Measurements from ENCODE around the gene UGT2B28.
"Not testable (repeated sequence)": the region's sequence is repeated elsewhere in the genome, so short reads cannot be mapped to it uniquely, and the experiment has no call there.

UGT2B28 gene

DNA sequence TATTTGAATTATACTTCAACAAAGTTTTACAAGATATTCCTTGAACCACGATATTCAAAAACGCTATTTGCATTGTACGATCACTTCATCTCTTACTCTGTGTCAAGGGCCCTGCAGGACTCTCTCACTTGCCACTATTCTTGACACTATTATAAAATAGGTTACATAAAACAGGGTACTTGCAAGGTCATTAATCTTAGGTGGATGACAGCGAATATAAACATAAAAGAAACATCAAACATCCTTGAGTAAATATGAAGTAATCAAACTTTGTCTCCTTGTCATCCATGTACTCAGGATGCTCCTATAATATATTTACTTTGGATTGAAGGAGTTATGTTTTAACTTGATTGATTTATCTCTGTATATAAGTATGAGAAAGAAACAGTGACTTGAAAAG lies at the start of gene UGT2B28:
UGT2B28 (plus strand) TSS at position 395 of the 400 bp plus-strand sequence. CDS start 26 bp downstream, outside the sequence.
- H3K9me2 ChIP-seq (ENCODE audit: low read depth, low read length); H3K36me3 ChIP-seq (ENCODE audit: insufficient read depth, low read length); H2AFZ ChIP-seq (ENCODE audit: low read length); H3K27me3 ChIP-seq (ENCODE audit: insufficient read depth, low read length); H3K9ac ChIP-seq (ENCODE audit: low read length); H3K4me3 ChIP-seq (ENCODE audit: low read depth, low read length, poor library complexity, severe bottlenecking); H4K20me1 ChIP-seq (ENCODE audit: insufficient read depth, low read length); H3K9me3 ChIP-seq (ENCODE audit: low read length); H3K4me2 ChIP-seq (ENCODE audit: low read length); H3K27ac ChIP-seq (ENCODE audit: low read depth, low read length, poor library complexity, severe bottlenecking); H3F3A ChIP-seq (ENCODE audit: insufficient read depth, low read length); H3K4me1 ChIP-seq (ENCODE audit: insufficient read depth, low read length, severe bottlenecking); H3K79me2 ChIP-seq (ENCODE audit: insufficient read depth, low read length): not testable (repeated sequence)

DNA sequence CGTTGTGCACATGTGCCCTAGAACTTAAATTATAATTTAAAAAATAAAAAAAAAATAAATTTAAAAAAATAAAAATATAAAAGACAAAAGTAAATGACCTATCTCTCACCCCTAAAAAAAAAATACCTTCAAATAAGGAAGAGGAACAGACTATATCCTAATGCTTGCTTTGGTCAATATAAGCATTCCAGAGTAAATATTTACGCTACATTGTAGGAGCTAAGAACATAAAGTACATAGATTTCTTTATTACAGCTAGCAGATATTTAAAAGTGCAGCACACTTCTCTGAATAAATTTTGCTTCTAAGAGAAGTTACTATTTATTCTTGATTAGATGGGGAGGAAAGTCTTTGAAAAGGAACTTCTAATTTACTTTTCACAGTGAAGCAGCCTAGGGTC lies 41.2 kb upstream of the UGT2B28 start:
- no peaks in the 10 kb centered on the region for H3K79me2 ChIP-seq (ENCODE audit: insufficient read depth, low read length)
- H3K4me2 ChIP-seq (ENCODE audit: low read length): no peak overlapping the region
- no peak overlapping the region for H3K27ac ChIP-seq (ENCODE audit: low read depth, low read length, poor library complexity, severe bottlenecking)

DNA sequence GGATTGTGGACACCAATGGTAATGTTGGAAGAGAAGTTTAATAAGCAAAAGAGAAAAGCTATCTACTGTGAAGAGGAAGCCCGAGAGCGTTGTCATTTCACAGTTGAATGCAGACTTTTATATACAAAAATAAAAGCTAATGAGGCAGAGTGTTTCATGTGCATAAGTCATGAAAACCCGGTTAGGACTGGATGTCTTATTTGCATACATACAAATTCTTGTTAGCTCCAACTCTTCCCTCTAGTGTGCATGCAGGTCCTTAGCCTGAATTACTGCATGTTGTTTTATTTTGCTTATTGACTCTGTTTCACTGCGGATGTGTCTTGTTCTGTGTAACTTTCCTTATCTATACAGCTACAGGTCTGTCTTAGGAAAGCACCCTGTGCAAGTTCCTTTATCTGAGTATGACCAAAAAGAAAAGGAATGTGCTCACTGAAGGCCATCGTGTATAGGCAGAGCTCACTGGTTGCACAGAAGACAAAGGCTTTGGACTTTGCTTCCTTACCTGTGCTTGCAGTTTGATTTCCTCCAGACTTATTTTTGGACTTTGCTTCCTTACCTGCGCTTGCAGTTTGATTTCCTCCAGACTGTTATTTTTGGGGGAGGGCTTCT lies 40.6 kb upstream of the UGT2B28 start:
- no peaks in the 10 kb centered on the region for H3K36me3 ChIP-seq (ENCODE audit: insufficient read depth, low read length)
- no peak overlapping the region for H3K4me2 ChIP-seq (ENCODE audit: low read length)
- TF ChIP-seq EZH2 (IDR thresholded peaks at IDR 0.05; ENCODE audit: borderline replicate concordance, low read length): no peak
- TF ChIP-seq, protein P1, sequence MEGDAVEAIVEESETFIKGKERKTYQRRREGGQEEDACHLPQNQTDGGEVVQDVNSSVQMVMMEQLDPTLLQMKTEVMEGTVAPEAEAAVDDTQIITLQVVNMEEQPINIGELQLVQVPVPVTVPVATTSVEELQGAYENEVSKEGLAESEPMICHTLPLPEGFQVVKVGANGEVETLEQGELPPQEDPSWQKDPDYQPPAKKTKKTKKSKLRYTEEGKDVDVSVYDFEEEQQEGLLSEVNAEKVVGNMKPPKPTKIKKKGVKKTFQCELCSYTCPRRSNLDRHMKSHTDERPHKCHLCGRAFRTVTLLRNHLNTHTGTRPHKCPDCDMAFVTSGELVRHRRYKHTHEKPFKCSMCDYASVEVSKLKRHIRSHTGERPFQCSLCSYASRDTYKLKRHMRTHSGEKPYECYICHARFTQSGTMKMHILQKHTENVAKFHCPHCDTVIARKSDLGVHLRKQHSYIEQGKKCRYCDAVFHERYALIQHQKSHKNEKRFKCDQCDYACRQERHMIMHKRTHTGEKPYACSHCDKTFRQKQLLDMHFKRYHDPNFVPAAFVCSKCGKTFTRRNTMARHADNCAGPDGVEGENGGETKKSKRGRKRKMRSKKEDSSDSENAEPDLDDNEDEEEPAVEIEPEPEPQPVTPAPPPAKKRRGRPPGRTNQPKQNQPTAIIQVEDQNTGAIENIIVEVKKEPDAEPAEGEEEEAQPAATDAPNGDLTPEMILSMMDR (IDR thresholded peaks at IDR 0.05; ENCODE audit: low read length): no peak
- no peak overlapping the region for H3K4me3 ChIP-seq (ENCODE audit: low read depth, low read length, poor library complexity, severe bottlenecking)
- no peaks in the 10 kb centered on the region for H3K9me3 ChIP-seq (ENCODE audit: low read length)
- no peak overlapping the region for H3K27ac ChIP-seq (ENCODE audit: low read depth, low read length, poor library complexity, severe bottlenecking)
- no peaks in the 10 kb centered on the region for H4K20me1 ChIP-seq (ENCODE audit: insufficient read depth, low read length)
- H2AFZ ChIP-seq (ENCODE audit: low read length): no peak overlapping the region
- H3K9ac ChIP-seq (ENCODE audit: low read length): no peak overlapping the region
- no peaks in the 10 kb centered on the region for H3K79me2 ChIP-seq (ENCODE audit: insufficient read depth, low read length)
- no peaks in the 10 kb centered on the region for H3F3A ChIP-seq (ENCODE audit: insufficient read depth, low read length)
- no peaks in the 10 kb centered on the region for H3K27me3 ChIP-seq (ENCODE audit: insufficient read depth, low read length)
- H3K9me2 ChIP-seq (ENCODE audit: low read depth, low read length): no peaks in the 10 kb centered on the region
- H3K4me1 ChIP-seq (ENCODE audit: insufficient read depth, low read length, severe bottlenecking): no peaks in the 10 kb centered on the region

More for the DNA sequence above, 41.2 kb upstream of the UGT2B28 start:
- no peaks in the 10 kb centered on the region for H3K4me1 ChIP-seq (ENCODE audit: insufficient read depth, low read length, severe bottlenecking)
- no peaks in the 10 kb centered on the region for H4K20me1 ChIP-seq (ENCODE audit: insufficient read depth, low read length)
- no peaks in the 10 kb centered on the region for H3K9me2 ChIP-seq (ENCODE audit: low read depth, low read length)
- H3K4me3 ChIP-seq (ENCODE audit: low read depth, low read length, poor library complexity, severe bottlenecking): no peak overlapping the region
- TF ChIP-seq, protein P1 (IDR thresholded peaks at IDR 0.05; ENCODE audit: low read length): no peak
- TF ChIP-seq EZH2 (IDR thresholded peaks at IDR 0.05; ENCODE audit: borderline replicate concordance, low read length): no peak
- H3K9me3 ChIP-seq (ENCODE audit: low read length): no peaks in the 10 kb centered on the region
- H3K9ac ChIP-seq (ENCODE audit: low read length): no peak overlapping the region
- no peak overlapping the region for H2AFZ ChIP-seq (ENCODE audit: low read length)
- no peaks in the 10 kb centered on the region for H3F3A ChIP-seq (ENCODE audit: insufficient read depth, low read length)
- no peaks in the 10 kb centered on the region for H3K27me3 ChIP-seq (ENCODE audit: insufficient read depth, low read length)
- no peaks in the 10 kb centered on the region for H3K36me3 ChIP-seq (ENCODE audit: insufficient read depth, low read length)

DNA sequence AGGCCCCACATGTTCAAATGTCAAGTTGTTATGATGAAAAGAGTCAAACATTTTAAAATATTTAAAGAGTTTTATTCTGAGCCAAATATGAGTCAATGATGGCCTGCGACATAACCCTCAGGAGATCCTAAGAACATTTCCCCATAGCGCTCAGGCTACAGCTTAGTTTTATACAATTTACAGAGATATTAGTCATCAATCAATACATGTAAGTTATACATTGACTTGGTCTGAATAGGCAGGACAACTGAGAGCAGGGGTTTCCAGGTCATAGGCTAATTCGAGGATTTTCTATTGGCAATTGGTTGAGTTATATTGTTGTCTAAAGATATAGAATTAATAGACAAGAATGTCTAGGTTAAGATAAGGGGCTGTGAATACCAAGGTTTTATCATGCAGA lies 39.5 kb upstream of the UGT2B28 start:
- not testable (repeated sequence) for H3K4me3 ChIP-seq (ENCODE audit: low read depth, low read length, poor library complexity, severe bottlenecking); H3K4me2 ChIP-seq (ENCODE audit: low read length); H4K20me1 ChIP-seq (ENCODE audit: insufficient read depth, low read length); H3K9me3 ChIP-seq (ENCODE audit: low read length); H3K27me3 ChIP-seq (ENCODE audit: insufficient read depth, low read length); H2AFZ ChIP-seq (ENCODE audit: low read length); H3K4me1 ChIP-seq (ENCODE audit: insufficient read depth, low read length, severe bottlenecking); H3K9ac ChIP-seq (ENCODE audit: low read length); H3F3A ChIP-seq (ENCODE audit: insufficient read depth, low read length); H3K79me2 ChIP-seq (ENCODE audit: insufficient read depth, low read length); H3K9me2 ChIP-seq (ENCODE audit: low read depth, low read length); H3K36me3 ChIP-seq (ENCODE audit: insufficient read depth, low read length); H3K27ac ChIP-seq (ENCODE audit: low read depth, low read length, poor library complexity, severe bottlenecking)

DNA sequence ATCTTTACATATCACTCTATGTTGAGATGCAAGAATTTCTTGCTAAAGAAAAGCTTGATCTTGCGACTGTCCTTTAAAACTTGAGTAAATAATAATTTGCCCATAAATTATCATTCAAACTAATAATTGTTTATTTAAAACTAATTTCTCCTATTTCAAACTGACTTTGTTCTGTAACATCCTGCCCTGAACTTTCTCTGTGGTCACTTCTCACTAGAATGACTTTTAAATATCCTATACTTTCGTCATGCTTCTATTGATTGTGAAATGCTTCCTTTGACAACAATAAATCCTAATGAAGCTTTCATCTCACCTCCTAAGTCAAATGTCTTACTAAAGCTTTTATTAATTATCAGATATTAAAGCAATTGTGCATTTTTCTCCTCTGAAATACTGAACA lies 38.5 kb upstream of the UGT2B28 start:
- not testable (repeated sequence) for H4K20me1 ChIP-seq (ENCODE audit: insufficient read depth, low read length); H3K4me3 ChIP-seq (ENCODE audit: low read depth, low read length, poor library complexity, severe bottlenecking); H3K4me1 ChIP-seq (ENCODE audit: insufficient read depth, low read length, severe bottlenecking); H3K9me2 ChIP-seq (ENCODE audit: low read depth, low read length); H3K9me3 ChIP-seq (ENCODE audit: low read length); H3K27me3 ChIP-seq (ENCODE audit: insufficient read depth, low read length); H3K79me2 ChIP-seq (ENCODE audit: insufficient read depth, low read length); H3K36me3 ChIP-seq (ENCODE audit: insufficient read depth, low read length); H3F3A ChIP-seq (ENCODE audit: insufficient read depth, low read length); H3K4me2 ChIP-seq (ENCODE audit: low read length); H2AFZ ChIP-seq (ENCODE audit: low read length); H3K27ac ChIP-seq (ENCODE audit: low read depth, low read length, poor library complexity, severe bottlenecking); H3K9ac ChIP-seq (ENCODE audit: low read length)

DNA sequence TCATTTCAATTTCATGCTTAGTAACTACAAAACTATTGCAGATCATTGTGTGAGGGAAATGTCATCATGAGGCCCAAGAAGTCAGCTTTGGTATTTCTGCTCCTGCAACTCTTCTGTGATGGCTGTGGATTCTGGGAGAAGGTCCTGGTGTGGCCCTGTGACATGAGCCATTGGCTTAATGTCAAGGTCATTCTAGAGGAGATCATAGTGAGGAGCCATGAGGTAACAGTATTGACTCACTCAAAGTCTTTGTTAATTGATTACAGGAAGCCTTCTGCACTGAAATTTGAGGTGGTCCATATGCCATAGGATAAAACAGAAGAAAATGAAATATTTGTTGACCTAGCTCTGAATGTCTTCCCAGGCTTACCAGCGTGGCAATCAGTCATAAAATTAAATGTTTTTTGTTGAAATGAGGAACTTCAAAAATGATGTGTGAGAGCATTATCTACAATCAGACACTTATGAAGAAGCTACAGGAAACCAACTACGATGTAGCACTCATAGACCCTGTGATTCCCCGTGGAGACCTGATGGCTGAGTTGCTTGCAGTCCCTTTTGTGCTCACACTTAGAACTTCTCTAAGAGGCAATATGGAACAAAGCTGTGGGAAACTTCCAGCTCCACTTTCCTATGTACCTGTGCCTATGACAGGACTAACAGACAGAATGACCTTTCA lies 37.6 kb upstream of the UGT2B28 start:
- H4K20me1 ChIP-seq (ENCODE audit: insufficient read depth, low read length); H3K9me2 ChIP-seq (ENCODE audit: low read depth, low read length); H3K27me3 ChIP-seq (ENCODE audit: insufficient read depth, low read length); H3K27ac ChIP-seq (ENCODE audit: low read depth, low read length, poor library complexity, severe bottlenecking); H3K4me1 ChIP-seq (ENCODE audit: insufficient read depth, low read length, severe bottlenecking); H3F3A ChIP-seq (ENCODE audit: insufficient read depth, low read length); H3K9me3 ChIP-seq (ENCODE audit: low read length); H2AFZ ChIP-seq (ENCODE audit: low read length); H3K36me3 ChIP-seq (ENCODE audit: insufficient read depth, low read length); H3K9ac ChIP-seq (ENCODE audit: low read length); H3K4me2 ChIP-seq (ENCODE audit: low read length); H3K79me2 ChIP-seq (ENCODE audit: insufficient read depth, low read length); H3K4me3 ChIP-seq (ENCODE audit: low read depth, low read length, poor library complexity, severe bottlenecking): not testable (repeated sequence)

All from OCI-LY1 (cell line).